Measurements from ENCODE around the gene SPATS2.
A peak's percentile ranks its signal among the peaks of the same experiment; 100 is the strongest.
"Not testable (repeated sequence)": the region's sequence is repeated elsewhere in the genome, so short reads cannot be mapped to it uniquely, and the experiment has no call there.

SPATS2 gene

GRCh38 chr12:49349266-49349665 is 18.0 kb upstream of the SPATS2 start:
- DNase-seq (ENCODE audit: low spot score) (no peak), FAIRE-seq (no peak)

GRCh38 chr12:49352351-49352750 is 14.9 kb upstream of the SPATS2 start:
- DNase-seq (ENCODE audit: low spot score) (no peak), FAIRE-seq (no peak)

DNA sequence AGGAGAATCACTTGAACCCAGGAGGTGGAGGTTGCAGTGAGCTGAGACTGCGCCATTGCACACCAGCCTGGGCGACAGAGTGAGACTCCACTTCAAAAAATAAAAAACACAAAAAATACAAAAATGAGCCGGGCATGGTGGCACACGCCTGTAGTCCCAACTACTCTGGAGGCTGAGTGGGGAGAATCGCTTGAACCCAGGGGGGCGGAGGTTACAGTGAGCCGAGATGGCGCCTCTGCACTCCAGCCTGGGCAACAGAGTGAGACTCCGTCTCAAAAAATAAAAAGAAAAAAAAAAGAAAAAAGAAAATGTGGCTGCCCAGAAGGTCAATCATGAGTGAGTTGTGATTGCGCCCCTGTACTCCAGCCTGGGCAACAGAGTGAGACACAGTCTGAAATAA is 11.3 kb upstream of the SPATS2 start:
- no peak for FAIRE-seq

DNA sequence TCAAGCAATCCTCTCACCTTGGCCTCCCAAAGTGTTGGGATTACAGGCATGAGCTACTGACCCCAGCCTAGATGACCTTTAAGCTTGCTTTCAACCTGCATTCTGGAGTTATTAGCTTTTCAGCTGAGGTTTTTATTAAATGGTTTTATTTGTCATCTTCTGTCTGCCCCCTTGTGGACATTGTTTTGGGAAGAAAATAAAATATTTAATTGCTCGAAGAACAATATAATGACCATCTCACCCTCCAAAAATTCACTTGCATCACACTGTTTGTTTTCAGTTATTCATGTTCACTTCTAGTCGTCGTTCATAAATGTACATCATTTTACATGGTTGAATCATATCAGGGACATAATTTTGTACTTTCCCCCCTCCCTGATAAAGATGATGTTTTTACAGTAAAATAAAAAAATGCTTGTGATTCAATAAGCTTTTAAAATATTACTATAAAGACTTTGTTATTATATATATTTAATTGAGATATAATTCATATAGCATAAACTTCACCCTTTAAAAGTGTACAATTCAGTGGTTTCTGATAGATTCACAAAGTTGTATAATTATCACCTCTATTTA is 10.1 kb upstream of the SPATS2 start:
- no peak for FAIRE-seq

More for the DNA sequence above, 11.3 kb upstream of the SPATS2 start:
- no peak for DNase-seq (ENCODE audit: low spot score)

GRCh38 chr12:49358483-49359141 is 8.7 kb upstream of the SPATS2 start:
- FAIRE-seq: no peak
- peak; percentile 54 for DNase-seq (ENCODE audit: low spot score)

More for the DNA sequence above, 10.1 kb upstream of the SPATS2 start:
- DNase-seq (ENCODE audit: low spot score): no peak

DNA sequence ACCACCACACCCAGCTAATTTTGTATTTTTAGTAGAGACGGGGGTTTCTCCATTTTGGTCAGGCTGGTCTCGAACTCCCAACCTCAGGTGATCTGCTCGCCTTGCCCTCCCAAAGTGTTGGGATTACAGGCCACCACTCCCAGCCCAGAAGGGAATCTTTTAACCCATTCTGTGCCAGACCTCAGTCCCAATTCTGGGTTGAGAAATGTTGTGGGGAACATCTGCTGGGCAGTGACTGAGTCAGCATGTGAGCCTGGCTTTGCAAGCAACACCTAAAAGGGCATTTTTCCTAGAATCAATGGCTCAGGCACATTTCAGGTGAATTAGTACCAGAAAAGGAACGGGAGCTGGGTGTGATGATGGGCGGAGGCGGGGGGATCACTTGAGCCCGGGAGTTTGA is 7.6 kb upstream of the SPATS2 start:
- DNase-seq (ENCODE audit: low spot score) (no peak), FAIRE-seq (no peak)

DNA sequence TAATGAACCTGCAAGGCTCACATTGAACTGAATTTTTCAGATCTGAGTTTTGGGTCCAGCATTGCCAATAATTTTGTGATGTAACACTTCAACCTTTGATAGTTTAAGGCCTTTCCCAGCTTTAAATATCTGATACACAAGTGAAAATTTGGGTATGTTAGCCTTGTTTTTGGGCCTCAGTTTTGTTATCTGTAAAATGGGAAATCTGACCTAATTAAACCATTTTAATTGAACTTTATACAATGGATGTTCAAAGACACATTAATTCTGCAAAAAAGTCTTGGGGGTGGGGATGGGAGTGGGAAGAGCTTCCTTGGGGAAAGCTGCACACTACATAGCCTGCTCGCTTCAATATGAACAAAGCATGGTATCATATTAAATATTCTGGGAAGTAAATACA is 5.2 kb upstream of the SPATS2 start:
- DNase-seq (ENCODE audit: low spot score): no peak
- FAIRE-seq: no peak

DNA sequence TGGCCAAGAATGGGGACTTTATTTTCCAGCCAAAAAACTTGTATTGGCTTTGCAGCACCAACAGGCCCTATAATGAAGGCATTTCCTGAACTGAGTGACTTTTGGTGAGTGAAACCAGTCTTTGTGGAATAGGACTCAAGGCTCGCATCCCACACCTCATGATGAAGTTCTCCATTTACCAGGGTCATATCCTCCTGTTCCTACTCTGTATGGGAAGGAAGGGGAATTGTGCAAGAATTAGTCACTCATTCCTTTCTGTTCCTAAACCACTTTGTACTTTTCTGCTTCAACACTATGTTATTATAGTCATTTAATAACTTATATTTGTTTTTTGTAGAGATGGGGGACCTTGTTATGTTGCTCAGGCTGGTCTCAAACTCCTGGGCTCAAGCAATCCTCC is 2.3 kb upstream of the SPATS2 start:
- DNase-seq (ENCODE audit: low spot score) (peak; percentile 47), FAIRE-seq (peak; percentile 30)

GRCh38 chr12:49365542-49365941 is 1.7 kb upstream of the SPATS2 start:
- peak; percentile 86 for DNase-seq (ENCODE audit: low spot score)
- FAIRE-seq: peak; percentile 74

- no peak for FAIRE-seq
- no peak for DNase-seq (ENCODE audit: low spot score)
These were observed 1.1 kb upstream of the SPATS2 start for GRCh38 chr12:49366096-49366651.

DNA sequence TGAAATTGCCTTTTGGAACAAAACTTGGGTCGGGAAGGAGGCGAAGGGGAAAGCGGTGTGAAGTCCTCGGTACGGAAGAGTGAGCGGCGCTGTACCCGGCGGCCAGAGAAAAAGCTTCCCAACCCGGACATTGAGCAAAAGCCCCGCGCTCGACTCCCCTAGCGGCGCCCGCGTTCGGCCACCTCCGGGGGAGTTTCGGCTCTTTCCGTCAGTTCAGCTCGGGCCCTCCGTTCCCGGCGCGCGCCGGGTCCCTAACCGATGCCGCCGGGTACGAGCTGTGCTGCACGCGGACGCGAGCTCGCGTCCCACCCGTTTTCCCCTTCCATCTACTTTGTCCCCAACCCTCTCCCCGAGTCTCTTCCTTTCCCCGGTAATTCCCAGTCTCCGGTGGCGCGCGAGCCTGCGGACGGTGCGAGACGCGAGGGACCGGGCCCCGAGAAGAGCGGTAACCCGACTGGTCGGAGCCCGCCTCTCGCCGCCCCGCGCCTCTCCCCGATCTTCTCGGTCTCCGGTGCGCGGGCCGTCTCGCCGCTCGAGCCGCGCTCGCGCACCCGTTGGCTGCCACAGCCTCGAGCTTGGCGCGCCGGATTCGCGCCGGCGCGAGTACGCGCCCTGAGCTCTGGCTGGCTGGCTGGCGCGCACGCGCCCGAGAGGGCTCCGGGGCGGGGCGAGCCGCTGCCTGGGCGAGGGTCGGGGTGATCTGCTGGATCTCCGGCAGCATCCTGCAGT is 446 bp upstream of the SPATS2 start:
- no peak for FAIRE-seq
- DNase-seq (ENCODE audit: low spot score): peak; percentile 85

DNA sequence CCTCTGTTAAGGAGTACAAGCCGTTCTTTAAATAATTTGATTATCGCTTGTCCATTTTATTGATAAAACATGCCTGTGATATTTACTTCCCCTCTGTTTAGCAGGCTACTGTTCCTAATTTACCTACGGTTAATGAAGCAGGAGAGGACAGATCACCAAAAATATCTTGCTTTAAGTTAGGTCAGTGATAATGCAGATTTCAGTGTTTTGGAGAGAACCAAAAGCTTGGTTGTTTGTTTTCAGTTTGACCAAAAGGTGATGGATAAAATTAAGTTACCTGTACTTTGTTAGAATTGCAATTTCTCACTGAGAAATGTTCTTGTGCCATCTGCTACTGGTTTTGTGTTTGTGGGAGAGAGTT is 958 bp downstream of the SPATS2 start:
- FAIRE-seq: no peak

DNA sequence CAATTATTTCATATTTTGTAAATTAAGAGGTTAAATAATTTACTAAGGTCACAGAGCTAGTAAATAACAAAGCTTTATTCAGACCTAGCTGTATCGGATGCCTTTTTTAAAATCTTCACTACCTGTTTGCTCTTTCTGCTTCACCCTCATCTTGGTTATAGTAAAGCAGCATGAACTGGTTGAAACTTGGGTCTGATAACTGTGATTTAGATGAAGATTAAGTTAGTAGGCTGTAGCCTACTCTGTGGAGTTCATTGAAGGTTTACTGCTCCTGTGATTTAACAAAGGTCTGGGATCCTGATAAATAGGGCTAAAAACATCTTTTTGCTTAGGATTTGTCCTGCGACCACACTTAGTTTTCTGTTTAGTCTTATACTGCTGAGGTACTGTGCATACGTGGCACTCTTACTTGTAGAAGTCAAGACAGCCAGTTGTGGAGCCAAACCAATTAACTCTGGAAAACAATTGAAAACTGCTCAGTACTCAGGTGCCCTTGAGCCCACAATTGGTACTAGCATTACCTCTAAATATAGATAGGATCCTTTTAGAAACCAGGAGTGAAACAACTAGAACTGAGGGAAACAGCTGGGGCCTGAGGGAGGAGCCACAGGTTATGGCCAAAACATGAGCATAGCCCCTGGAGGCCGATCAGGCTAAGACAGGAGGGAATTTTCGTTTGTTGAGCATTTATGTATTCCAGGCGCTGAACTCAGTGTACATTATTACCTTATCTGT is 2.3 kb downstream of the SPATS2 start:
- FAIRE-seq (no peak), DNase-seq (ENCODE audit: low spot score) (no peak)

More for the DNA sequence above, 958 bp downstream of the SPATS2 start:
- DNase-seq (ENCODE audit: low spot score): no peak

- DNase-seq (ENCODE audit: low spot score): no peak
- FAIRE-seq: no peak
These were observed 3.3 kb downstream of the SPATS2 start for GRCh38 chr12:49370539-49370938.

DNA sequence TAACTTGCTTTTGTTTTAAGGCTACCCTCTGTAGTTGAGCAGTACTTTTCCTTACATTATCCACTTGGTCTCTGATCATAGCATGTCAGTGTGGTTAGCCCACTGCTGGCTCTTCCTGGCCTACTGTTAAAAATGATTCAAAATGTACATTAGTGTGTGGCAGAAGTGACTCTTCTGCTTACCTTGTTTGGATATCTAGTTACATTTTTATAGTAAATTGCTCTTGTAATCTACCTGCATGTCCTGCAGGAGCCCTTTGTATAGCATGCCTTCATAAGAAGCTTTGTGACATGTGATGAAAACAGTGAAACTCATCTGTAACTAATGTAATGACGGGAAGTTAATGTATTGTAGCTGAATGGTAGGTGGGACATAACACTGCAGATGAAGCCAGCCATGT is 8.1 kb downstream of the SPATS2 start:
- DNase-seq (ENCODE audit: low spot score) (no peak), FAIRE-seq (no peak)

DNA sequence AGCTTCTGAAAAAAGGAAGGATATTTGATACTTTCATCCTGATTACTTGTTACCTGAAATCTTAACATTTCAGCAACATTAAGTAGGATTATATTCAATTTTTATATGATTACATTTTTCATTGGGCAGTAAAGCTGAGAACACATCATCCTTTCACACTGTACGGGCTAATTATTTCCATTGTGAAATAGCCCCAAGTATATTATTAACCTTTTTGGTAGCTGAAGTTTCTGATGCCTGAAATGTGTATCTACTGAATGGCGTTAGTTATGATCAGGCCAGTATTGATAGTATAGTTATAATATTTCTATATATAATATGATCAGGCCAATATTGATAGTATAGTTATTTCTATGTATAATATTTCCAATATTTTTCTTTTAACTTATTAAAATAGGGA is 10.1 kb downstream of the SPATS2 start:
- no peak for DNase-seq (ENCODE audit: low spot score)
- peak; percentile 82 for FAIRE-seq

- DNase-seq (ENCODE audit: low spot score); FAIRE-seq: not testable (repeated sequence)
These were observed 12.9 kb downstream of the SPATS2 start for GRCh38 chr12:49380184-49380583.

GRCh38 chr12:49388682-49389386 is 21.6 kb downstream of the SPATS2 start:
- FAIRE-seq (no peak), DNase-seq (ENCODE audit: low spot score) (no peak)

DNA sequence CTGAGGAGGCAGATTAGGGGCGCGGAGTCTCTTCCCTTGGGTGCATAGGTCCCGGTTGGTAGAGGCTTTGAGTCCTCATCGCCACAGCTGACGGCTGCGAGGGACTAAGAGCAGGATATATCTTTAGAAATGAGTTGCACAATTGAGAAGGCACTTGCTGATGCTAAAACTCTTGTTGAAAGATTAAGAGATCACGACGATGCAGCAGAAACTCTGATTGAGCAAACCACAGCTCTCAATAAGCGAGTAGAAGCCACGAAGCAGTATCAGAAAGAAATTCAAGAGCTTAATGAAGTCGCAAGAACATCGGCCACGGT is 22.1 kb downstream of the SPATS2 start:
- DNase-seq (ENCODE audit: low spot score) (no peak), FAIRE-seq (no peak)

GRCh38 chr12:49397000-49397399 is 29.7 kb downstream of the SPATS2 start:
- FAIRE-seq (no peak), DNase-seq (ENCODE audit: low spot score) (no peak)

DNA sequence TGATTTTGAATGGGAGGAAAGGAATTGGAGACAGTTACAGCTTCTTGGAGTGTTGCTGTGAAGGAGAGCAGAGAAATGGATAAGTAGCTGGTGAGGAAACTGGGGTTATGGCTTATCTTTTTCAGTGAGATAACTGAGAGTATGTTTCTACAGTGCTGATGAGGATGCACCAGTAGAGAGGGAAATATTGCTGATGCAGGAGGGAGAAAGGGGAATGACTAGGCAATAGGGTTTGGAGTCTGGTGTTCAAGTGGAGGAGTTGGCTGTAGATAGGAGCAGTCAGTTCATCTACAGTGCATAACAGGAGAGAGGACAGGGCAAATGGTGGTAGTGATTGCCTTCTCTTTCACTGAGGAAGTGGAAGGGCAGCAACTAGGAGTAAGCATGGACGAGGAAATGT is 33.0 kb downstream of the SPATS2 start:
- DNase-seq (ENCODE audit: low spot score) (no peak), FAIRE-seq (no peak)
